ENCODE results near the gene MUC6.

DNA sequence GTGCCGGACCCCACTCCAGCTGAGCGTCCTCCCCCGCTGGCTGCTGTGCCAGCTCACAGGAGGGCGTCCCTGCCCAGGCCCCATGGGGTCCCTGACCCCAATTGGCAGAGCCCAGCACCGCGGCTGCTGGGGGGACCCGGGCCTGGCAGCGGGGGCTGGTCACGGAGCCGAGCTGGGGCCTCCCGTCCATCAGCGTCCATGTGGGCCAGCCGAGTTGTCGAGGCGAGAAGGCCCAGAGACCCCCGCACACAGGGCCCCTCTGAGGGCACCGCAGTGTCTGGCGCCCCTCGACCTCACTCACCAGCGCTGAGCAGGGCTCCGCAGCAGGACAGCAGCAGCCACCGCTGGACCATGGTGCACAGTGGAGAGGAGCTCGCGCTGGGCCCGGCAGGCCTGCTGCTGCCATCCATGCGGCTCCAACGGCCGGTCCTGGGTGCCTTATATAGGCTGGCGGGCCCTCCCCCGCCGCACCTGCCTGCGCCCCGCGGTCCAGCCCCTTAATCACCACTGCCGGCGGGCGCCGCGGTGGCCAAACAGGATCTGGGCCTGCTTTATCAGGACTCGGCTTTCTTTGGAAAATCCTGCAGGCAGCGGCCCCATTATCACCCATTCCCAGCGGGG is at the start of gene MUC6:
- TF ChIP-seq, protein P1, sequence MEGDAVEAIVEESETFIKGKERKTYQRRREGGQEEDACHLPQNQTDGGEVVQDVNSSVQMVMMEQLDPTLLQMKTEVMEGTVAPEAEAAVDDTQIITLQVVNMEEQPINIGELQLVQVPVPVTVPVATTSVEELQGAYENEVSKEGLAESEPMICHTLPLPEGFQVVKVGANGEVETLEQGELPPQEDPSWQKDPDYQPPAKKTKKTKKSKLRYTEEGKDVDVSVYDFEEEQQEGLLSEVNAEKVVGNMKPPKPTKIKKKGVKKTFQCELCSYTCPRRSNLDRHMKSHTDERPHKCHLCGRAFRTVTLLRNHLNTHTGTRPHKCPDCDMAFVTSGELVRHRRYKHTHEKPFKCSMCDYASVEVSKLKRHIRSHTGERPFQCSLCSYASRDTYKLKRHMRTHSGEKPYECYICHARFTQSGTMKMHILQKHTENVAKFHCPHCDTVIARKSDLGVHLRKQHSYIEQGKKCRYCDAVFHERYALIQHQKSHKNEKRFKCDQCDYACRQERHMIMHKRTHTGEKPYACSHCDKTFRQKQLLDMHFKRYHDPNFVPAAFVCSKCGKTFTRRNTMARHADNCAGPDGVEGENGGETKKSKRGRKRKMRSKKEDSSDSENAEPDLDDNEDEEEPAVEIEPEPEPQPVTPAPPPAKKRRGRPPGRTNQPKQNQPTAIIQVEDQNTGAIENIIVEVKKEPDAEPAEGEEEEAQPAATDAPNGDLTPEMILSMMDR (IDR thresholded peaks at IDR 0.05) = no peak
- no peak for TF ChIP-seq POLR2AphosphoS5 (IDR thresholded peaks at IDR 0.05)
